SW480 (cell line): Measurements from ENCODE around the gene GALR2.
"Not testable (repeated sequence)": the region's sequence is repeated elsewhere in the genome, so short reads cannot be mapped to it uniquely, and the experiment has no call there.

Source experiments
- DNase-seq: peaks from one replicate; pipeline ENCODE4 v3.0.0-alpha.2; 2016; ENCODE audit warnings: low spot score

The GALR2 gene

GRCh38 chr17:76074390-76075363 lies at the start of gene GALR2:
TSS of gene GALR2 (plus strand) at chr17:76074781. CDS start at chr17:76074884, 103 bp downstream.
- DNase-seq: no peak

- no peak for DNase-seq
Observed at GRCh38 chr17:76025294-76025693, 49.3 kb upstream of the GALR2 start.

- DNase-seq: no peak
Observed at GRCh38 chr17:76026714-76027158, 47.8 kb upstream of the GALR2 start.

GRCh38 chr17:76027159-76027839 lies 47.3 kb upstream of the GALR2 start, which contains the start of gene EVPL:
TSS of gene EVPL (minus strand) at chr17:76027306. CDS start at chr17:76027198, 108 bp downstream.
- DNase-seq: peak; percentile 84

GRCh38 chr17:76032073-76032779 lies 42.4 kb upstream of the GALR2 start:
- peak; percentile 25 for DNase-seq

GRCh38 chr17:76032780-76033108 lies 41.8 kb upstream of the GALR2 start:
- DNase-seq: no peak

- DNase-seq: no peak
Observed at GRCh38 chr17:76033139-76033538, 41.4 kb upstream of the GALR2 start.

GRCh38 chr17:76034428-76035350 lies 39.9 kb upstream of the GALR2 start:
- no peak for DNase-seq

- no peak for DNase-seq
Observed at GRCh38 chr17:76036497-76037261, 37.9 kb upstream of the GALR2 start.

- no peak for DNase-seq
Observed at GRCh38 chr17:76038050-76038449, 36.5 kb upstream of the GALR2 start.

GRCh38 chr17:76039121-76039520 lies 35.5 kb upstream of the GALR2 start:
- no peak for DNase-seq

- DNase-seq: no peak
Observed at GRCh38 chr17:76040376-76040775, 34.2 kb upstream of the GALR2 start.

GRCh38 chr17:76042868-76043267 lies 31.7 kb upstream of the GALR2 start:
- not testable (repeated sequence) for DNase-seq

- not testable (repeated sequence) for DNase-seq
Observed at GRCh38 chr17:76044475-76045007, 30.0 kb upstream of the GALR2 start.

GRCh38 chr17:76046064-76046463 lies 28.5 kb upstream of the GALR2 start:
- no peak for DNase-seq

GRCh38 chr17:76048025-76048605 lies 26.5 kb upstream of the GALR2 start:
- no peak for DNase-seq

- DNase-seq: peak; percentile 67
Observed at GRCh38 chr17:76048711-76049110, 25.9 kb upstream of the GALR2 start.

GRCh38 chr17:76049239-76049638 lies 25.3 kb upstream of the GALR2 start:
- DNase-seq: no peak

- no peak for DNase-seq
Observed at GRCh38 chr17:76049836-76050537, 24.6 kb upstream of the GALR2 start.
